COR-L47 (cell line): ENCODE data around the gene PRR22.

Source experiments
- DNase-seq: peaks from one replicate; lab custom pipeline; 2025; lab: John Stamatoyannopoulos, UW

The PRR22 gene

GRCh38 chr19:5784581-5785147 is at the start of gene PRR22:
Gene PRR22, minus strand, starts transcription at chr19:5784746. Its CDS starts 86 bp downstream, at chr19:5784660.
- DNase-seq = no peak

GRCh38 chr19:5832527-5833216 is 48.1 kb upstream of the PRR22 start:
- no peak for DNase-seq

GRCh38 chr19:5832061-5832460 is 47.5 kb upstream of the PRR22 start:
- no peak for DNase-seq

GRCh38 chr19:5831159-5831558 is 46.6 kb upstream of the PRR22 start:
- DNase-seq = no peak

- DNase-seq = no peak
Observed at GRCh38 chr19:5829567-5830310, 45.2 kb upstream of the PRR22 start.

- peak; percentile 79 for DNase-seq
Observed at GRCh38 chr19:5828661-5829566, 44.4 kb upstream of the PRR22 start.

- peak; percentile 97 for DNase-seq
Observed at GRCh38 chr19:5827891-5828660, 43.5 kb upstream of the PRR22 start.

GRCh38 chr19:5827342-5827890 is 42.9 kb upstream of the PRR22 start:
- DNase-seq = no peak

- peak; percentile 97 for DNase-seq
Observed at GRCh38 chr19:5826531-5827341, 42.2 kb upstream of the PRR22 start.

- DNase-seq = no peak
Observed at GRCh38 chr19:5825178-5825577, 40.6 kb upstream of the PRR22 start.

GRCh38 chr19:5824751-5825150 is 40.2 kb upstream of the PRR22 start:
- no peak for DNase-seq

- no peak for DNase-seq
Observed at GRCh38 chr19:5823579-5824281, 39.2 kb upstream of the PRR22 start.

- no peak for DNase-seq
Observed at GRCh38 chr19:5822181-5822844, 37.8 kb upstream of the PRR22 start.

GRCh38 chr19:5821521-5822180 is 37.1 kb upstream of the PRR22 start:
- DNase-seq = no peak

- no peak for DNase-seq
Observed at GRCh38 chr19:5820785-5821184, 36.2 kb upstream of the PRR22 start.

GRCh38 chr19:5818594-5818993 is 34.0 kb upstream of the PRR22 start:
- DNase-seq = no peak

- DNase-seq = no peak
Observed at GRCh38 chr19:5817218-5817617, 32.7 kb upstream of the PRR22 start.

GRCh38 chr19:5814852-5815246 is 30.3 kb upstream of the PRR22 start:
- DNase-seq = no peak
